Measurements from ENCODE around the gene PNLIPRP1.

The PNLIPRP1 gene

DNA sequence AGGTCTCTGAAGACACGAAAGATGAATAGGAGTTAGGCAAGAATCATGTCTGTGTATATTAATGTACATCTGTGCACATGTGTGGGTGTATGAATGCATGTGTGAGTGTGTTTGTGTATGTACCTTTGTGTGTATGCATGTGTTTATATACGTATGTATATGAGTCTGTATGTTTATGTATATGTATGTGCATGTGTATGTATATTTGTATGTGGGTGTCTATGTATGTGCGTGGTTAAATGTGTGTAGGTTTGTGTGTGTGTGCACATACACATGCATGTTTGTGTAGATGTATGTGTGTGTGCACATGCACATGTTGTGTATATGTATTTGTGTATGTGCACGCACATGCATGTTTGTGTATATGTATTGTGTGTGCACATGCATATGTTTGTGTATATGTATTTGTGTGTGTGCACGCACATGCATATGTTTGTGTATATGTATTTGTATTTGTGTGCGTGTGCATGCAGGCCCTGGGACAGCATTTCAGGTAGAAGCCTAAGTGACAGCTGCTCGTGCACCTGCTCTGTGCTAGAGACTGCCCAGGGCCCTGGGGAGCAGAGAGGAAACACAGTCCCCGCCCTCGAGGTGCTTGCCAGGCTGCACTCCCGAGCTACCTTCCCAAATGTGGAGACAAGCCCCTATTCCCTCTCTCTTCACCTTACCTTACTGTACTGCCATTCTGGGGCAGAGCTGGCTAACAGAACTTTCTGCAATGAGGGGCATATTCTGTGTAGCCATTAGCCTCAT is 12.1 kb downstream of the PNLIPRP1 start:
- no peak for DNase-seq

DNA sequence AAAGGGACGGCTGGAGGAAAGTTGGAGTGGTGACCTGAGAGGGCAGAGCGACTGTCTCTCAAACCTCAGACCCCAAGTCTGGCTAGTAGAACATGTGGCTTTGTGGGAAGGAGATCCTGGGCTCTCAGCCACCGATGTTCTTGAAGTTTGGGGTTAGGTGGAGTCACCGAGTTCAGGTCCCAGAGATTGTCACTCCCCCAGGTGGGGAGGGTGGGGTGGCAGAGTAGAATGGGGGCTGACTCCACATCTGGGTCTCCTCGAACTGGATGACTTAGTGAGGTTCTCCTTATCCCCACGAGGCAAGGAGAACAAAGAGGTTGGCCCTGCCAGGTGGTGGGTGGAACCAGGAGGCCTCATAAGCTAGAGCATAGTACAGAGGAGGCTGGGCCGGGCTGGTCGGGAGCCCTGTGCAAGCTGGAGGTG is 15.3 kb downstream of the PNLIPRP1 start:
- no peak for DNase-seq

DNA sequence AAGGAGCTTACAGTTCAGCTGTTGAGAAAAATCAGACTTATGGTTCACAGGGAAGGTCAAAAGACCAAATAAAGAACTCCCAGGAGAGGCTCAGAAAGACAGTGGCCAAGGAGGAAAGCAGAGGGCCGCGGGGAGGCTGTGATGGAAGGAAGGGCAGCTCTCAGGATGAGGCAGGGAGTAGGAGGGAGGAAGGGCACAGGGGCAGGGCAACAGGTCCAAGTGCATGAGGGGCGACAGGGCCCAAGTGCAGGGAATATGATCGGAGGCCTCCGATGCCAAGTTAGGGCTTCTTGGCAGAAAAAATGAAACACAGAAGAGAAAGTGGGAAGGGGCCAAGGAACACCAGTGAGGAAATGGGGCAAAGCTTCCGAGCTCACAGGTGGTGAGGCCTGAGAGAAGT is 16.6 kb downstream of the PNLIPRP1 start:
- no peak for DNase-seq

DNA sequence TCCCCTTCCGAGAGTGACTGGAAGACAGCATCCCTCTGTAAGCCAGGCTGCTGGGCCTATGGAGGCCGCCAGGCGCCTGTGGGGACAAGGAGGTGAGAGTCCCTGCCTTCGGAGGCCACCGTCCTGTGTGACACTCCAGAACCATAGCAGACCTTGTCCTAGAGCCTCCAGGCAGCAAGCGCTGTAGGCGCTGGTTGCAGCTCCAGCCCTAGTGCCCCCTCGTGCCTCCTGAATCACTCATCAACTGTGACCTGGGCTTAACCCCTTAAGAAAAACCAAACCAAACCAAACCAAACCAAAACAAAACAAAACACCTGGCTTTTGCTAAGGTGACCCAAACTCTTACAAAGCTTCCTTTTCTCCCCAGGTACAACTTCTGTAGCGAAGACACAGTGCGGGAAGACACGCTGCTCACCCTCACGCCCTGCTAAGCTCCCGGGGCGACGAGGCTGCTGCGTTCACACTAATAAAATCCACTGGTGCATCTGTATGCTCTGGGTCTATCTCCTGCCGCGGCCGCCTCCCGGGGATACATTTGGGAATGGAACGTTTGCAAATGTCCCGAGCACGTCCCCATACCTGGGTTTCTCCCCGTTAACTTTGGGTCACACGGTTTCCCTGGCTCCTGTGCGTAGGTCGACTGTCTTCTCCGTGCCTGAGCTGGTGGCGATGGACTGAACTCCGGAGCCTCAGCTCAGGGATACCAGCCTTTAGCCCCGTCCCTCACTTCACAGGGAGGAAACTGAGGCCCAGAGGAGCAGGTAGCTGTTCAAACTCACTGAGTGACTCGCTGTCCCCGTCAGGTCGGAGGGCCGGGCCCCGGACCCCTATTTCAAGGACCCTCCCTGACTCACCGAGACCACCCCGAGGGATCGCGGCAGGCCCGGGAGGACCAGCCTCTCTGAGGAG is 18.2 kb downstream of the PNLIPRP1 start:
- DNase-seq = no peak

DNA sequence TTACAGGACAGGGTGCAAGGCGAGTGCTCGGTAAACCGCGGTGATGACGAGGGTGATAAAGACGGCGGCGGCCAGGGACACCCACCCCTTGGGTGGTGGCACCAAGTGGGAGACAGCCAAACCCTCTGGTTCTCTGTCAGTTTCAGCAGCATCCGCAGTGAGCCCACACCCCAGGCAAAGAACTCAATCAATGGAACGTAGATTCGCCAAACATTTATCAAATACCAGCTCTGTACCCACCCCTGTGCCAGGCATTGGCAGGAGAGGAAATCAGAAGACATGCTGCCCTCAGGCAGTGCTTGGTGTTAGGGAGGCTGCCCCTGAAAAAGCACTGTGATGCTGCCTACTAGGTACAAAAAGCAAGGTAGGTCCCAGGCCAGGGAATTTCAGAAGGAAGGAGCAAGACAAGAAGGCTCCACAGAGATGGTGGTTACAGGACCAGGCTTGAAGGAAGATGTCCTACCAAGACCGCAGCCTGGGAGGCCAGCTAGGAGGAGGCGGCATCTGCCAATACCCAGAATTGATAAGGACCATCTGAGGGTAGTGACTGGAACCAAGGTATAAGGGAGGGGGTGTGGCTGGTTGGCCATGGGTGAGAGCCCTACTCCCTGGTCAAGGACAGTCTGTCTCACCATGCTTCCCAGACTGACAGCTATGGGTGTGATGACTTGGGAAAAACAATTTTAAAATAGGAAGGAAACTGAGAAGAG is 19.8 kb downstream of the PNLIPRP1 start:
- DNase-seq = no peak

DNA sequence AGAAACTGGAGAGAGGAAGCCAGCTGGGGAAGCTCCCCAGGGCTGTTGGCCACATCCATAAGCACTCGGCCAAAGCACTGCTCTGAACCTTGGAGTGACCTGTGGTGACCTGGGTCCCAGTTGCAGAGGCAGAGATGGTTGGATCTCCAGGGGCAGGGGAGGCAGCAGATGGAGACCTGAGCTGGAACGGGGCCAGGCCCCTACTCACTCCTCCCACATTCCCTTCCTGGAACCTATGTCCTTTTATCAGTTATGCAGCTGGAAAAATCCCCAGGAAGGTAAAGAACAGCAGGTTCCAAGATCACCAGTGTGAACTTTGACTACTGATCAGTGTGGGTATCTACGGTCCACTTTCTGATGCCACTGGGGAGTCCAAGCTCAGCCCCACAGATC is 20.4 kb downstream of the PNLIPRP1 start:
- no peak for DNase-seq

DNA sequence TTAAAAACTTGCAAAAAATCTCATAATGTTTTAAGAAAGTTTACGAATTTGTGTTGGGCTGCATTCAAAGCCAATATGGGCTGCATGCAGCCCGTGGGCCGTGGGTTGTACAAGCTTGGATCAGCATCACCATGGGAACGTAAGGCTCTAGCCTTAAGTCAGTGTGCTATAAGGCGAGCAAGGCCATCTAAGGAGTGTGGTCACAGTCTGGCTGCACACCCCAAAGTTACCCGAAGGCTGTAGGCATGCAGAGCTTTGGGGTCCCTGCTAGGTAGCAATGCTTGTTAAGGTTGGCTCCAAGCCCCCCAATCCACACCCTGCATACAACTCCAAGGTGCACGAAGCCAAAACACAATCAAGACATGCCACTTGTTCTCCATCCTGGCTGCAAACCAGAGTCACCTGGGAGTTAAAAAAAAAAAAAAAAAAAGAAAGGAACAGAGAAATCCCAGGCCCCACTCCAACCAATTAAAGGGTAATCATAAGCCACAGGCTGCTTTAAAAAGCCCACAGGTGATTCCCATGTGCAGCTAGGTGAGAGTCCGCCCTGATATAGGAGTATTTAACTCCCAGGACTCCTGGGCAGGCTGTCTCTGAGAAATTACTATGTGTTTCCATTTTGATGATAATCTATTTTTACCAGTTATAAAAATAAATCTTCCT is 21.5 kb downstream of the PNLIPRP1 start:
- DNase-seq = no peak

DNA sequence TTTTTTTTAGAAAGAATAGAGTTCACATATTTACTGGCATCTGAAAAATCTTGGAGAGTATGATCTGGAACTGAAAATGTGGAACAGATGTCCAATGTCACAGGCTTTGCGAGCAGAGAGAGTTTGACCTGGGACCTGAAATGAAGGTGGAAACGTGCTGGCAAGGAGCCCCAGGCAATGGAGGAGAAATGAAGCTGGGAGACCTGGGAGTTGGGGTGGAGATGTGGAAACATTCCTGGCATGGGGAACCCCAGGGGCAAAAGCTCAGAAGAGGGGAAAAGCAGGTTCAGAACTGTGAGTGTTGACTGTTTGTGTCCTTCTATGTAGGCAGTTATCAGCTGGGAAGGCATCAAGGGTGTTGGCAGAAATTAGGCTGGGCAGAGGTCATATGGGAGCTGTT is 22.7 kb downstream of the PNLIPRP1 start:
- DNase-seq = no peak

DNA sequence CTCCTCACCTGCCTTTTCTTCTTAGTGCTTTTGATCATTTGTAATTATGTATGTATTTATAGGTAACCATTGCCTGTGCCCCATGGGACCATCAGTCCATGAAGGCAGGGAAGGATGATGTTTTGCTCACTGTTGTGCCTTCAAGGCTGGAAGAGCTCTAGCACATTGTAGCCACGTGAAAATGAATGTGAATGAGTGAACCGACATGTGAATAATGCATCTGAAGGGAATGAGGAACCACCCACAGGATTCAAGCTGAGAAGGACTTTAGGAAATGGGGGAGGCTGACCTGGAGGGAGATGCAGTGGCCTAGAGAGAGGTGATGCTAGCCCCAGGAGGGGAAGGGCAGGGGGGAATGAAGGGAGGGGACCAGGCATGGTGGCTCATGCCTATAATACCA is 24.0 kb downstream of the PNLIPRP1 start:
- no peak for DNase-seq

DNA sequence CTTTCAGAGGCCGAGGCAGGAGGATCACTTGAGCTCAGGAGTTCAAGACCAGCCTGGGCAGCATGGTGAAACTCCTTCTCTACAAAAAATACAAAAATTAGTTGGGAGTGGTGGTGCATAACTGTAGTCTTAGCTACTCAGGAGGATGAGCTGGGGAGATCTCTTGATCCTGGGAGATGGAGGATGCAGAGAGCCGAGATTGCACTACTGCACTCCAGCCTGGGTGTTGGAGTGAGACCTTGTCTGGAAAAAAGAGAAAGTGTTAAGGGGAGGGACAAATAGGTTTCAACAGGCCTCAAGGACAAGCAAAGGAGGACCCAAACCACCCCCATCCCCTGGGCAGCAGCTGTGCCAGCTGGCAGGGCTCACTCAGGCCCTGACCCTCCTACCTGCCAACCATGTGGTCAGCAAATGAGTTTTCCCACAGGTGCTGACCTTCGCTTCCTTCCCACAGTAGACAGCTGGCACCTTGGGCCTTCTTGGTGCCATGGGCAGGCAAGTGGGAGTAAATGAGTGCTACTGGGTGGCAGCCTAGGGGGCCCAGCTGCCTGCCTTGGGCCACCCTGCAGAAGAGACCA is 24.5 kb downstream of the PNLIPRP1 start:
- DNase-seq = no peak

DNA sequence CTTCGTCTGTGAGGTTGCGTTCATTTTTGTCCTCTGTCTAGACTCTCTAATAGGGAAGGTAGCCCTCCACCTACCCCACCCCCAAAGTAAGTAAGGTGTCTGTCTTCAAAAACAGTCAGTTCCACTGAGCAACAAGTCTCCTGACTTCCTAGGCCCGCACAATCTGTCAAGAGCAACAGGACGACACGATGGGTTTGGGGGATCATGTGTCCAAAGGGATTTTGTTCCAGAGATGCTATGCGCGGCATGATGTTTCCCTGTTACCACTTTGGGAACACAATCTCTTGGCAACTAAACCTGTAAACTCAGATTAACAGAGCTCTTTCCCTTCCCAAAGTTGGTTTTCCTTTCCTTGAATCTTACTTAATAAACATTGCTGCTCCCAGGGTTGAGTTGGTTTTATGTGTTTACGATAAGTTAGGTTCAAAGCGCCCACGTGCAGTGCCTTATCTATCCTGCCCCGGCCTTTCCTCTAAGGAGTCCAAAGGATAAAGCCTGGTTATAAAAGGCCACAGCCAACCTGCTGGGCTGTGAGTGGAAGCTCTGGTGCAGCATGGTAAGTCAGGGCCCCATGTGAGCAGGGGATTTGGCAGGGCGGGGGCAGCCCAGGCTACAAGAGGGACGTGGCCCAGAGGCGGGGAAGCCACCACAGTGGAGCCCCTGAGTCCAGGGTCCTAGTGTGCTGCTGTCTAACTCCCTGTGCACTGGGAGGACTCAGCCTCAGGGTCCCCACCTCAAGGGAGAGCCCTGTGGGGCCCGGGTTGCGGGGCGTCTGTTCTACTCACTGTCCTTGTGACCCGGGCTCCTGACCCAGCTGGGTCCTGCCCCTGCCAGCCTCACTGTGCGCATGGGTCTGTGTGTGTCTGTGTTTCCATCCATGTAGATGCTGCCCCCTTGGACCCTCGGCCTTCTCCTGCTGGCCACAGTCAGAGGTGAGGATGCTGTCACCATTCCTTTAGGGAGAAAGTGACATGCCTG is 30.0 kb downstream of the PNLIPRP1 start, which contains the start of gene PNLIPRP2:
Gene PNLIPRP2 (plus strand): TSS at position 531 of the 978 bp plus-strand sequence.
- DNase-seq = no peak

DNA sequence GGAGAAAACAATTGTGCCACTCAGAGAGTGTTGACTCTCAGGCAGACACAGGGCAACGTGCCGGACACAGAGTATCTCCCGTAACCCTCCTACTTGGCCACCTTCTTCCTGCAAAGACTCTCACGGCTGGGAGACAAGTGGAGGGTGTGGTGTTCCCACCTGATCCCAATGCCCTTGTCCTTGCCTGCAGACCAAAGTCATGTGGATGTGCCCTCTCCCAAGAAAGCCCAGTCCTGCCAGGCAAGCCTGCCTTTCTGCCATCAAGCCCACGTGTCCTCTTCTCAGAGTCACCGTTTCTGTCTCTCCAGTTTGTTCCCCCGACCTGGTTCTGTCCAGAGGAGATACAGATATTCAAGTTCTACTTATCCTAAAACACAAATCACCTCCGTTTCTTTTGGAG is 30.7 kb downstream of the PNLIPRP1 start:
- DNase-seq = no peak

DNA sequence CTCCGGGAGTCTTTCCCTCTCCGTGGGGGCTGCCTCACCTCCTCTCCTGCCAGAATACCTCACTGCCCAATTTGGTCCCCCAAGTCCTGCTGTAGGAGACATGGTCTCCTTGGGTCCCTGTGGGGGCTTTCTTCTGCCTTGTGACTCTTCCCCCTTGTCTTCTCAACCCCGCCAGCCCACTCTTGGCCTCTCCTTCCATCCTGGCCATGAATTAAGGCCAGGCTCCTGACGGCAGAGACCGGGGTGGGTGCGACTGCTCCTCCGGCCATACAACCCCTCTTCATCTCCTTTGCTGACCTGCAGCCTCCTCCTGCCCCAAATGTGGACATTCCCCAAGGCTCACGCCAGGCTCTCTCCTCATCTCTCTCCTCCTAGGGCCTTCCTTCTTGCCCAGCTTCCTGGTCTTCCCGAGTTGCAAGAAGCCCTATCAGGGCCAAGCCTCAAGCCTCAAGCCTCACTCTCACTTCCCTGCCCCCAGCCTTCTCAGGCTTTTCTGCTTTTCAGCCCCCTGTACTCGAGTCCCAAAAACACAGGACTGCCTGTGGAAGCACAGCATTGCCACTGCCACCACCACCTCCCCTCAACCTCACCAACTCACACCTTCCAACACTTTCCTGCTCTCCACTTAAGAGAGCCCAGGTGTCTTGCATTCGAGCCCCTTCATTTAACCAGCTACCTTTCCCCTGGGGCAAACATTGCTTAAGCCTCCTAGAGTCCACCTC is 31.3 kb downstream of the PNLIPRP1 start:
- no peak for DNase-seq

DNA sequence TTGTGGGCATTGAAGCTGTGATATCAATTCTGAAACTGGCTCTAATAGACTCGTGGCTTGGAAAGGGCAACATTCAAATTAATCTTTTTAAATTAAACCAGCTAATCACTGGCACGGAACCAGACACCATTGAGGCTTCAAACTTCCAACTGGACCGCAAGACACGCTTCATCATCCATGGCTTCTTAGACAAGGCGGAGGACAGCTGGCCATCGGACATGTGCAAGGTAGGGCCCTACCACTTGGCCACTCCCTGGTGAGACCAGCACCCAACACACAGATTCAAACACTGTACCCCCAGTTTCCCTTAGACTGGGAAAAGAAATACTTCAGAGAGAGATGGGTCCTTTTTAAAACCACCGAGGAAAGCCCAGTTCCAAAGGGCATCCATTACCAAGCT is 35.1 kb downstream of the PNLIPRP1 start:
- DNase-seq = no peak

DNA sequence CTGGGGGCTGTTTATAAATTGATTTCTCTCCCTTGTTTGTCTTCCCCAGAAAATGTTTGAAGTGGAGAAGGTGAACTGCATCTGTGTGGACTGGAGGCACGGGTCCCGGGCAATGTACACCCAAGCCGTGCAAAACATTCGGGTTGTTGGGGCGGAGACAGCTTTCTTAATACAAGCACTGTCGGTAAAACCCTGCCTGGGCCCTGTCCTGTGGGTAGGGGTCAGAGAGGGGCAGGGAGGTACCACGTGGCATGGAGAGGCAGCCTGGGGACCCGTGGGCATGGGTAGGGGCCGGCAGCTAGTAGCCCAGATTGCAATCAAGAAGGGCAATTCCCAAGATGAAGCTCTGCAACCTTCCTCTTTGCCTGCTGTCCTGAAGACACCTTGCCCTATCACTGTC is 36.1 kb downstream of the PNLIPRP1 start:
- no peak for DNase-seq

DNA sequence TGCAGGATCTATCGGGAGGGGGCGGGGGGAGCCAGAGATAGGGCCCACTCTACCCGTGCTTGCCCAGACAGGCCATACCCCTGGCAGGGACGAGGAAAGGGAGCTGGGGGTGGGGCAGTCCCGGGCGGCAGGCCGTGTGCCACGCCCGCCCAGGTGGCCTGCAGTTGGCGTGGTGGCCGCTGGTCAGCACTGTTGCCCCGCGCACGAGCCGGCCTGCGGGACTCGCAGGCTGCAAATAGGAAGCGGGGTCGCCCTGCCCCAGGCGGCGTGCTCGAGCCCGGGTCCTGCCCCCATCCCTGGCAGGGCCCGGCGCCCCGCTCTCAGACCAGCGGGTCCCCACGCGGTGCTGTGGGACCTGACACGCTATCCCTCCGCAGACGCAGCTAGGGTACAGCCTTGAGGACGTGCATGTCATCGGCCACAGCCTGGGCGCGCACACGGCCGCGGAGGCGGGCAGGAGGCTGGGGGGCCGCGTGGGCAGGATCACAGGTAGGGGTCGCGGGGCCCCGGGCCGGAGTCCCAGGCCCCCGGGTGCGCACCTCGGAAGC is 36.7 kb downstream of the PNLIPRP1 start:
- DNase-seq = no peak

DNA sequence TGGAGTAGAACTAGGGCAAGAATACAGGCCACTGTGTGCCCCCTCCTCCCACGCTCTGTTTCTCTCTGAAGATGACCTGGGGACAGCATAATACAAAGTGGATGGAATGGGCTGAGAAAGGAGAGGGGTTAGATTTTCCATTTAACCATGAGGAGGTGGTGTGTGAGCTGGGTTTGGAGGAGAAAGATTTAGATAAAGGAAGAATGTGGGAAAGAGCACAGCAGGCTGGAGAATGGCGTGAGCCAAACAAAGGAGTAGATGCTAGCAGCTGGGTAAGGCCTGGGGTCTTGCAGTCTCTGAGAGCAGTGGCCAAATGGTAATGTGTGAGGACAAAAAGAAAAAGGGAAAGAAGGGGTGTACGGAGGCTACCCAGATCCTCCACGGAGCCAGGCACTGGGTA is 38.6 kb downstream of the PNLIPRP1 start:
- no peak for DNase-seq

DNA sequence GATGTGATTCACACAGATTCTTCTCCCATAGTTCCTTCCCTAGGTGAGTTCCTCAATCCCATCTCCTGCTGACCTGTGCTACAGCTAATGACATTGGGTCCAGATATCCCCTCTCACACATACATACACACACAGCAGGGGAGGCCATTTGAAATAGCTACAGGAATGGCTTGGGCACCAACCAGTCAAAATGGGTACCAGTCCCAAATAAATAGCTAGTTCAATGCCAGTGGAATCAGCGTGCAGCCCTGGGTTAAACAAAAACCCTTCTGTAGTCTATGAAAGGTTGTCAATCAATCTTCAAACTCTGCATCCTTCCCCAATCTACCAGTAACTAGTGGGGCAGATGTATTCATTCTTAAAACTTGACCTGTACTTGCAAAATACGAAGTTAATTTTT is 39.3 kb downstream of the PNLIPRP1 start:
- DNase-seq = no peak

DNA sequence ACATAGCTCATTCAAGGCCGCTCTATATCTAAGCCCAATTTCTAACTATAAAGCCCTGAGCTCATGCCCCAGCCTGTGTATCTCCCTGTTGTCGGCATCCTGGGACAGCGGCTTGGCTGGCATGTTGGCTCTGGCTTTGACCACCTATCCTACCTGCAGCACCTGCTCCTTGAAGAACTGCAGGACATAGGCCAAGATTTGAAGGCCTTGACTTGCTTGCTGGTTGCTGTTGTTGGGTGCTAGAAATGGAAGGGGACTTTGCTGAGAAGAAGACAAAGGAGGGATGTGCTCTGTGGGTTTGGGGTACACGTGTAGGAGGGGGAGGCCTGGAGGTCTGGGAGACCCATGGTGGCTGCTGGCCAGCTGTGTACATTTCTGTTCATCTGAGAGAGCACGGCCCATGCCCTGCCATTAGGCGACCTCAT is 41.1 kb downstream of the PNLIPRP1 start:
- no peak for DNase-seq

DNA sequence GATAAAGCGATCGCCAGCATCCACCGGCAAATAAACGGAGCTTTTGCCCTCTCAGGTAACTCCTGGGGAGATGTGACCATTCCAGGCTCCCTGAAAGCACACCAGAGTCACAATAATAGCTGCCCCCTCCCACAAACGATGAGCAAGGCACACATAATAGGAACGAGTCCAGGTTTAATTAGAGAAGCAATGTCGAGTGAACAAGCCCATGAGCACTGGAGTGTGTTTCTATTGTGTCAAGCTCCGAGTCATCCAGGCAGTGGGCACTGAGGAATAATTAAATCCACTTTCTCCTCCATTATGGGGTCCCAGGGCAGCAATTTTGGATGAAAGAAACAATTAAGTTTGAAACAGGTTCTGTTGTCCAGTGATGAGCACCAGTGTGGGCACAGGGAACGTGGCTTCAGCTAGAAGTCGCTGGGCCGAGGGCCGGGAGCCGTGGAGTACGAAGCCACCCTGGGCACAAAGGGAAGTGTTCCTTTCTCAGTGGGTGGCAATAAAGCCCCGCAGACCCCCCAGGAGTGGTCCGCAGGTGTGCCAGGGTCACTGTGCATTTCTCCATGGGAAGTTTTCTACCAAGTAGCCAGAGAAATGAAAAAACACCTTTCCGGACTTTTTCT is 41.9 kb downstream of the PNLIPRP1 start:
- no peak for DNase-seq

Measured in activated naive CD4-positive, alpha-beta T cell treated with anti-CD3 and anti-CD28 coated beads, Interleukin-2, amount 50 U/mL, for 16 hours (primary cell).